GM19043 (cell line): ENCODE data around the gene ATP8A2.
"Not testable (repeated sequence)": the region's sequence is repeated elsewhere in the genome, so short reads cannot be mapped to it uniquely, and the experiment has no call there.

ENCODE experiments used
- ATAC-seq: cut with Tn5 transposase; IDR thresholded peaks from one replicate; pipeline ENCODE4 v1.9.1; 2021; ENCODE audit warnings: low read depth; ENCODE audit not compliant: unreplicated experiment

The ATP8A2 gene

GRCh38 chr13:25457566-25457965 is 85.8 kb downstream of the ATP8A2 start:
- no peak for ATAC-seq

GRCh38 chr13:25462301-25463125 is 90.7 kb downstream of the ATP8A2 start:
- no peak for ATAC-seq

GRCh38 chr13:25463496-25463895 is 91.7 kb downstream of the ATP8A2 start:
- no peak for ATAC-seq

- ATAC-seq = no peak
Measured at GRCh38 chr13:25466880-25467279, 95.1 kb downstream of the ATP8A2 start.

GRCh38 chr13:25468325-25469168 is 96.8 kb downstream of the ATP8A2 start:
- no peak for ATAC-seq

GRCh38 chr13:25469169-25469525 is 97.4 kb downstream of the ATP8A2 start:
- ATAC-seq = no peak

- no peak for ATAC-seq
Measured at GRCh38 chr13:25473864-25474263, 102.1 kb downstream of the ATP8A2 start.

- ATAC-seq = no peak
Measured at GRCh38 chr13:25478186-25478585, 106.4 kb downstream of the ATP8A2 start.

GRCh38 chr13:25489238-25489637 is 117.5 kb downstream of the ATP8A2 start:
- no peak for ATAC-seq

- ATAC-seq = no peak
Measured at GRCh38 chr13:25490236-25490635, 118.5 kb downstream of the ATP8A2 start.

GRCh38 chr13:25493931-25494640 is 122.3 kb downstream of the ATP8A2 start:
- no peak for ATAC-seq

GRCh38 chr13:25494698-25495411 is 123.1 kb downstream of the ATP8A2 start:
- ATAC-seq = no peak

- ATAC-seq = no peak
Measured at GRCh38 chr13:25501231-25501630, 129.5 kb downstream of the ATP8A2 start.

- ATAC-seq = no peak
Measured at GRCh38 chr13:25502031-25502430, 130.3 kb downstream of the ATP8A2 start.

- ATAC-seq = no peak
Measured at GRCh38 chr13:25502551-25502950, 130.8 kb downstream of the ATP8A2 start.

GRCh38 chr13:25503856-25504255 is 132.1 kb downstream of the ATP8A2 start:
- ATAC-seq = no peak

- no peak for ATAC-seq
Measured at GRCh38 chr13:25507841-25508240, 136.1 kb downstream of the ATP8A2 start.

- not testable (repeated sequence) for ATAC-seq
Measured at GRCh38 chr13:25513060-25513459, 141.3 kb downstream of the ATP8A2 start.

- ATAC-seq = no peak
Measured at GRCh38 chr13:25518441-25518840, 146.7 kb downstream of the ATP8A2 start.

GRCh38 chr13:25525884-25526283 is 154.1 kb downstream of the ATP8A2 start:
- no peak for ATAC-seq
